Bronchial epithelial cell (primary cell): ENCODE results near the gene RANBP10. TPM values are rescaled to one million over a fixed set of nuclear protein-coding genes. Genes with fewer than 3 reads are reported as not detected.
A peak's percentile ranks its signal among the peaks of the same experiment; 100 is the strongest.
"Not testable (repeated sequence)": the region's sequence is repeated elsewhere in the genome, so short reads cannot be mapped to it uniquely, and the experiment has no call there.

Experiments
- DNase-seq: peaks from one replicate; pipeline ENCODE4 v3.0.0-alpha.2; 2010; ENCODE audit warnings: low read depth
- FAIRE-seq: peaks from 2 replicates; lab custom pipeline; 2011; peaks lifted over from hg19 to GRCh38; lab: Jason Lieb, UNC
- H3K27me3 ChIP-seq: 2 replicates; pipeline ENCODE4 v1.5.1; 2011; ENCODE audit warnings: low read length; ENCODE audit not compliant: control insufficient read depth, insufficient read depth
- H3K36me3 ChIP-seq: 2 replicates; pipeline ENCODE4 v1.5.1; 2011; ENCODE audit warnings: low read length; ENCODE audit not compliant: control insufficient read depth, insufficient read depth
- H3K4me3 ChIP-seq: 2 replicates; pipeline ENCODE4 v1.5.1; 2011; ENCODE audit warnings: mild to moderate bottlenecking, low read depth, low read length, control low read depth
- total RNA-seq: library from RNA; depleted of rRNA; stranded (reverse); fragments of >200 nt; gene quantifications from 2 replicates; pipeline ENCODE4 v1.2.1, GENCODE V29; 2014
- TF ChIP-seq, protein P1 (sequence below): IDR thresholded peaks from 2 replicates; pipeline ENCODE4 v1.5.1; 2011; ENCODE audit warnings: mild to moderate bottlenecking, moderate library complexity, low read length, control low read depth, inconsistent platforms; ENCODE audit not compliant: insufficient read depth, severe bottlenecking

RANBP10 gene
- total RNA-seq, 1 donor from 2014 or later, result 2.6 TPM

DNA sequence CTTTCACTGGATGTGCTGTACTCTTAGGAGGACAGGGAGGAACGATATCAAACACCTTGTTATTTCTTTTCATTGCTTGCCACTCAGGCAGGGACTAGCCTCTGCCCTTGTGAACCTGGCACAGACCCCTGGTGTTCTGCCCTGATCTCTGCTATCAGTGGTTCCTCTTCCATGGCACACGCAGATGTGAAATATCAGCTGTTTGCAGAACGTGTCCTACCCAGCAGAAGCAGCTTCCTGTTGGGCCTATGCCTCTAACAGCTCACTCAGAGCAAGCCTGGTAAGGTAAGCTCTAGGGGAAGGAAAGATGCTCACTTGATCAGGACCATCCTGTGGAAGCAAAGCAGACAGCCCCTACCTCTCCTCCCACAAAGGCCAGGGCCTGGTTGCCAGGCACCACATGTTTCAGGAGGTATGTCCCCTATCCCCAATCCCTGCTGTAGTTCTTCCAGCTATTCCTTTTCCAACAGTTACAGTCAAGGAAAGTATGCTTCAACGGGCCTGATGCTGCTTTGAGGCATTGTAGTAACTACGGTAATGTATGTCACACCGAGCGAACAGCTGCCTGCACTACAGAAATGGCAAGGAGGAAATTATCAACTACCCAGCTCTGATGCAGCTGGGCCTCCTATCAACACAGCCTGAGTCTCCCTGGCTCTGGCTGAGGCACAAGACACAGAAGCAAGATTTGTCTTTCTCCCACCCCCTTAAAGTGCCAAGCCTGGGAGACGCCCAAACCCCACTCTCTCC lies 46.0 kb downstream of the RANBP10 start:
- H3K36me3 ChIP-seq, result peaks cover 2% of the 10 kb centered on the region
- peak; percentile 90 for FAIRE-seq
- TF ChIP-seq, protein P1, sequence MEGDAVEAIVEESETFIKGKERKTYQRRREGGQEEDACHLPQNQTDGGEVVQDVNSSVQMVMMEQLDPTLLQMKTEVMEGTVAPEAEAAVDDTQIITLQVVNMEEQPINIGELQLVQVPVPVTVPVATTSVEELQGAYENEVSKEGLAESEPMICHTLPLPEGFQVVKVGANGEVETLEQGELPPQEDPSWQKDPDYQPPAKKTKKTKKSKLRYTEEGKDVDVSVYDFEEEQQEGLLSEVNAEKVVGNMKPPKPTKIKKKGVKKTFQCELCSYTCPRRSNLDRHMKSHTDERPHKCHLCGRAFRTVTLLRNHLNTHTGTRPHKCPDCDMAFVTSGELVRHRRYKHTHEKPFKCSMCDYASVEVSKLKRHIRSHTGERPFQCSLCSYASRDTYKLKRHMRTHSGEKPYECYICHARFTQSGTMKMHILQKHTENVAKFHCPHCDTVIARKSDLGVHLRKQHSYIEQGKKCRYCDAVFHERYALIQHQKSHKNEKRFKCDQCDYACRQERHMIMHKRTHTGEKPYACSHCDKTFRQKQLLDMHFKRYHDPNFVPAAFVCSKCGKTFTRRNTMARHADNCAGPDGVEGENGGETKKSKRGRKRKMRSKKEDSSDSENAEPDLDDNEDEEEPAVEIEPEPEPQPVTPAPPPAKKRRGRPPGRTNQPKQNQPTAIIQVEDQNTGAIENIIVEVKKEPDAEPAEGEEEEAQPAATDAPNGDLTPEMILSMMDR, result no peak
- no peaks in the 10 kb centered on the region for H3K27me3 ChIP-seq
- no peak overlapping the region for H3K4me3 ChIP-seq
- DNase-seq, result no peak

DNA sequence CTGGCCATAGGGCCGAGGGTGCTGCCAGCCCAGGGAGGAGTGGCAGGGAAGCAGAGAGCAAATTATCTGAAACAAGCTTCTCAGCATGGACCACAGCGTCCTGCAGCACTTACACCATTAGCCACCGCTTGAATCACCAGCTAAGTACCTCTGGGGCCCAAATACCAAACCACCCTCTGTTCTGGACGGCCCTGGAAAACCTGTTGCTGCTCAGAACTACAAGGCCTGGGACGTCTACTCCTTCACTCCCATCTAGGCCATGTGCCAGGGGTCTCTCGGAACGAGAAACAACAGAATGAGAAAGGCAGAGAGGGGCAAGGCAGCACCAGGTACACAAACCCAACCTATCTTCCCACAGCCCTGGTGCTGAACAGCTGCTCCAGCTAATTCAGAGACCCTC lies 47.4 kb downstream of the RANBP10 start:
- H3K4me3 ChIP-seq, result no peak overlapping the region
- DNase-seq (no peak), FAIRE-seq (peak; percentile 76)
- TF ChIP-seq, protein P1, result no peak
- no peaks in the 10 kb centered on the region for H3K27me3 ChIP-seq
- H3K36me3 ChIP-seq, result peaks cover 2% of the 10 kb centered on the region

DNA sequence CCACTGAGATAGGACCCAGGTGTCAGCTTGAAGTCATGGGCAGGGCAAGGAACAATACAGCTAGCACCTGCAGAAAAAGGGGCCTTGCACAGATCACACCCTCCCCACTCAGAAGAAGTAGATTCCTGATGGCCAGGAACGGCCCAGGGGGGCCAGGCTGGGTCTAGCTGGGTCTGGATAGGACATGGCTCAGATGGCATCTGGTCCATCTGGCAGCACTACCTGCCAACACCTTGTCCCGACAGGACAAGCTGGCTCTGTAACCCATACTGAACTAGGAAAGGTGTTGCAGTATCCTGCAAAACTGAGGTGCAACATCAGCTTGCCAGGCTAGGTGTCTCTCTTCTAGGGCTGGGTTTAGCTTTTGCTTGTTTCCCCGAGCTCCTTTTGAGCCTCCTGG lies 48.4 kb downstream of the RANBP10 start:
- TF ChIP-seq, protein P1, result no peak
- H3K36me3 ChIP-seq, result peaks cover 2% of the 10 kb centered on the region
- no peaks in the 10 kb centered on the region for H3K27me3 ChIP-seq
- no peak for DNase-seq
- H3K4me3 ChIP-seq, result no peak overlapping the region
- FAIRE-seq, result peak; percentile 58

DNA sequence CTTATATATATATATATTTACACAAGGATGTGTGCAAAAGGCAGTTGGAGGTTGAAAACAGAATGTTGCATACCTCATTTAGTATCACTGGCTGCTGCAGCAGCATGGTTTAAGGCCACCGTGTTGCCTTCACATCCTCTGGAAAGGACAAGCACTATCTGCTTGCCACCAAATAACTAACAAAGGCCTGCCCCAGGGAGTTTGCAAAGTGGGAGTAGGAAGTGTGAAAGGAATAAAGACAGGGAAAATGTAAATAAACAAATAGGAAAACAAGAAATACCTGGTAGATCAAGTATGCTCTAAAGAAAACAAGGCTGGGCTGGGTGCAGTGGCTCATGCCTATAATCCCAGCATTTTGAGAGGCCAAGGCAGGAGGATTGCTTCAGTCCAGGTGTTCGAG lies 53.7 kb downstream of the RANBP10 start:
- DNase-seq (no peak), FAIRE-seq (no peak)
- Histone ChIP-seq H3K27me3 (no peaks in the 10 kb centered on the region), H3K36me3 (no peaks in the 10 kb centered on the region), H3K4me3 (no peak overlapping the region)
- TF ChIP-seq, protein P1, result no peak

DNA sequence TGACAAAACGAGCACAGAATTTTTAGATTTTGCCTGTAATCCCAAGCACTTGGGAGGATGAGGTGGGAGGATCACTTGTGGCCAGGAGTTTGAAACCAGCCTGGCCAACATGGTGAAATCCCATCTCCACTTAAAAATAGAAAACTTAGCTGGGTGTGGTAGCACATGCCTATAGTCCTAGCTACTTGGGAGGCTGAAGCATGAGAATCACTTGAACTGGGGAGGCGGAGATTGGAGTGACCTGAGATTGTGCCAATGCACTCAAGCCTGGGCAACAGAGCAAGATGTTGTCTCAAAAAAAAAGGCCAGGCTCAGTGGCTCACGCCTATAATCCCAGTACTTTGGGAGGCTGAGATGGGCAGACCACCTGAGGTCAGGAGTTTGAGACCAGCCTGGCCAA lies 55.0 kb downstream of the RANBP10 start:
- H3K36me3 ChIP-seq, H3K27me3 ChIP-seq, H3K4me3 ChIP-seq, FAIRE-seq, DNase-seq: not testable (repeated sequence)

DNA sequence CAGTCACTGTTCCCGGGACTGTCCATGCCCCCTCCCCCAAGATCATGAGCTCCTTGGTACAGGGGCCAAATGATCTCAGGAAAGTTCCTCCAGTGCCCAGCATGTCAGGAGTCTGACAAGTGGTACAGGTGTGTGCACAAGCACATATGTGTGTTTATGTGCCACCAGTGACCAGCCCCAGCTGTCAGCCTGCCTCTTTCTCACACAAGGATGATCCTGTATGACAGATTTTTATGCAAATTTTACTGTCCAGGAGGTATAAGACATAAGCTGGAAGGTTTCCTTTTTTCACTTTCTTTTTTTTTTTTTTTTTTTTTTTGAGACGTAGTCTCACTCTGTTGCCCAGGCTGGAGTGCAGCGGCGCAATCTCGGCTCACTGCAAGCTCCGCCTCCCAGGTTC lies 55.9 kb downstream of the RANBP10 start:
- Histone ChIP-seq H3K4me3 (no peak overlapping the region), H3K36me3 (no peaks in the 10 kb centered on the region), H3K27me3 (no peaks in the 10 kb centered on the region)
- TF ChIP-seq, protein P1, result no peak
- FAIRE-seq (no peak), DNase-seq (no peak)
